GM21381 (cell line): Measurements from ENCODE around the gene APBB2.

Experiments
- ATAC-seq: cut with Tn5 transposase; IDR thresholded peaks from one replicate; pipeline ENCODE4 v1.9.1; 2021; ENCODE audit warnings: mild to moderate bottlenecking, moderate library complexity; ENCODE audit not compliant: unreplicated experiment

Gene APBB2

GRCh38 chr4:41196633-41197332 is 17.6 kb downstream of the APBB2 start:
- no peak for ATAC-seq

DNA sequence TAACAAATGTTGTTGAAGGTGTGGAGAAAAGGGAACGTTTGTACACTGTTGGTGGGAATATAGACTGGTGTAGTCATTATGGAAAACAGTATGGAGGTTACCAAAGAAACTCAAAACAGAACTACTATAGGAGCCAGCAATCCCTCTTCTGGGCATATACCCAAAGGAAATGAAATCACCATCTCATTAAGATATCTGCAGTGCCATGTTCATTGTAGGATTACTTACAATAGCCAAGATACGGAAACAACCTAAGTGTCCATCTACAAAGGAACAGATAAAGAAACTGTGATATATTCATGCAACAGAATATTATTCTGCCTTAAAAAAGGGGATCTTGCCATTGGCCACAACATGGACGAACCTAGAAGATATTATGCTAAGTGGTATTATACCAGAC is 22.2 kb downstream of the APBB2 start:
- ATAC-seq, result no peak

DNA sequence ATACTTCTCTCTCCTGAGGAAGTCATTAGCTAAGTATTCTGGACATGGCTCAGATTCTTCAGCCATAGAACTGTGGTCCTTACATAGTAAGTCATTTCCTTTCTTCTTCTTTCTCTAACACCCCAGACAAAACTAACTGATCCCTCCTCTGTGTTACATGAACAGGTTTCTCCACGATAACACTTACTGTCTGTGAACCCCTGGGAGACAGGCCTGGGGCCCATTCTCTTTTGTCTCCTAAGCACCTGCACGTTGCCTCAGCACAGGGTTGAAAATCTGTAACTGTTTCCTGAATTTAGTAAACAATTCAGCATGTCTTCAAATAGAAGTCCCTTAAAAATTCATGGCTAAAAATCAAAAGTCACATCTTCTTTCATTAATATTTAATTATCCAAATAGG is 24.7 kb downstream of the APBB2 start:
- no peak for ATAC-seq

- ATAC-seq, result no peak
Measured at GRCh38 chr4:41189076-41189475, 25.3 kb downstream of the APBB2 start.

DNA sequence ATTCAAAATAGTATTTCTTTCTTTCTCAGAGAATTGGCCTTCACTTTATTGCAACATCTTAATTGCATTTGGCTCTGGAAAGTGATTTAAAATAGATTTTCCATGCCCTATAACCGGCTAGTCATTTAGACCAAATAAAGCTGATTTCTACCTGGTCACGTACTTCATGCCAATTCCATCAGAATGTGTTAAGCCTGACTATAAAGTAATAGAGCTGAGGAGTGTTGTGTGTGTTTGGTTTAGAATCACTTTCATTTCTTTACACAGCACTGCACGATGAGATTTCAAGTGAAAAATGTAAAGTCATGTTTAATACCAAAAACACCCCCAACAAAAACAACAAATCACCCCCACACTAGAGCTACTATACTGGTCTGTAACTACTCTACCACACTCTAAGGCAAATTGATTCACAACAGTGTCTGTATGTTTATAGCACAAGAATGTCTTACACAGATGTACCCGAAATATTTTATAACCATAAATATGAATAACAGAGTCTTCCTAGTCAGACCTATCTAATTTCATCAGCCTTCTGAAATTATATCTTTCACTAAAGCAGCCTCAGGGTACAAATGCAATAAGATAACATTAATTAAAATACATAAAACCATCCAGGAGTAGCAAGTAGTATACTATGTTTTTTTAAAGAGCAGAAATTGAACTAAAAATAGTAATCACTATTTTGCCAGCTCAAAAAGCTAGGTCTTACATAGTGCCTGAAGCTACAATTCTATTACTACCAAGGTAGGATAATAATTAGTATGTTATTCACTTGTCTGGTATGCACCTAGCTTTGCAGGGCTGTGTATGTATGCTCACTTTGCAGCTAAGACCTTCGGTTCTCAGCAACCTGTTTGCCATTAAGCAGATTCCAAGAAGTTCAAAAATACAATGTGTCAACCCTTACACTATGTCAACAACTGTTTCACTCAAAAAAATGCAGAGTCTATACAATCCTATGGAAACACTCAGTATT is 28.4 kb downstream of the APBB2 start:
- no peak for ATAC-seq

DNA sequence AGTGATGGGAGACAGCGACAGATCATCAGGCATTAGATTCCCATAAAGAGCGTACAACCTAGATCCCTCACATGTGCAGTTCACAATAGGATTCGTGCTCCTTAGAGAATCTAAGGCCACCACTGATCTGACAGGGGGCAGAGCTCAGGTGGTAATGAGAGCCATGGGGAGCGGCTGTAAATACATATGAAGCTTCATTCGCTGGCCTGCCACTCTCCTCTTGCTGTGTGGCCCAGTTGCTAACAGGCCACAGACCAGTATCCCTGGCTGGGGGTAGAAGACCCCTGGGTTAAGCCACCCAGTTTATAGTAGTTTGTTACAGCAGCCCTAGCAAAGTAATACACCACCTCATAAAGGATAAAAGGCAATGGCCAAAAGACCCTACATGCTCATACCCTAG is 30.3 kb downstream of the APBB2 start:
- ATAC-seq, result no peak

GRCh38 chr4:41183021-41183553 is 31.3 kb downstream of the APBB2 start:
- ATAC-seq, result no peak

DNA sequence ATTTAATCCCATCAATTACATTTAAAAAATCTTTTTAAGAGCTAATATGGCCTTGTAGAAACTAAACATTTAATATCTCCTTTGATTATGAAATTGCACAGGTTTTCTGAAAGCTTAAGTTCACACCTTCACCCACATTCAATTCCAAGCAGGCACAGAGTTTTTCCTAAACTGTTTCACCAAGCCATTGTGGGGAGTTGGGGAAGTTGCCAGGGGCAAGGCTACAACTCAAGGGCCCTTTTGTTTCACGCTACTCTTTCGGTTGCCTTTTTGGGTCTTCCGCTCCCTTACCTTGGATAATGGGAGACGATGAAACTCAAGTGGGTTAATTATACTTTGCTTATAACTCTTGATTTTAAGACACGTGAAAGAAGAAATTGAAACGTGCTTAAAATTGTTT is 33.3 kb downstream of the APBB2 start:
- no peak for ATAC-seq

GRCh38 chr4:41179498-41180195 is 34.7 kb downstream of the APBB2 start:
- no peak for ATAC-seq

- no peak for ATAC-seq
Measured at GRCh38 chr4:41178372-41179370, 35.7 kb downstream of the APBB2 start.

DNA sequence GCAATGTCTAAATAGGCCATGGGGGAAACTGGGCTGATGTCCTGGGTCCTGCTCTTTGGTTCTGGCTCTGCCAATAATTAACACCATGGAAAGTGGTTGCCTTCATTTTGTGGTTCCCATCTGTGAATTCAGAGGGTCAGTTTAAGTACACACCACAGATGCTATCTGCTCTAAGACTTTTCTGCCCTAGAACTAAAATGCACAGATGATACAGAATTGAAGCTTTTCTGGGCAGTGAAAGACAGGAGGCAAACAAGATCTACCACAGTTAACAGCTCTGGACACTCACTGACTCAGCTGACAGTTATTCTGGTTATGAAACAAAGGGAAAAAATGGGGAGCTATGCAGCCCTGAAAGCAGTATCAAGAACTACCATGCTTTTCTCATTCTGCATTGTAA is 37.3 kb downstream of the APBB2 start:
- no peak for ATAC-seq

DNA sequence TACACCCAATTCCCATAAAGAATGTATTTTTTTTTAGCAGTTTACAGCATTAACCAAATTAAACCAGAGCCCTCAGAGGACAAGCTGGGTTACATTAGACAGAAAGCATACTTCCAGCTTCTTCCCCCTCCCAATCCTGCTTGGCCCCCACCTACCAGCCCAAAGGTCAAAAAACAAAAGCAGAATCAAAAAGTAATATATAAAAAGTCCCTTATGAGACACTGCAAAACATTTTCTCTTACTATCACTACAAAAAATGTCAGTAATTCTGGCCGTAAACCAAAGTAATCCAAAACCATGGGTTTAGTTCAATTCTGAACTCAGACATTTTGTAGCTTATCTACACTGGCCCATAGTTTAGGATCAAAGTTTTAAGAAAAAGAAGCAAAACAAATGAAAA is 38.0 kb downstream of the APBB2 start:
- no peak for ATAC-seq

- no peak for ATAC-seq
Measured at GRCh38 chr4:41175794-41176193, 38.5 kb downstream of the APBB2 start.

- no peak for ATAC-seq
Measured at GRCh38 chr4:41174444-41174843, 39.9 kb downstream of the APBB2 start.

DNA sequence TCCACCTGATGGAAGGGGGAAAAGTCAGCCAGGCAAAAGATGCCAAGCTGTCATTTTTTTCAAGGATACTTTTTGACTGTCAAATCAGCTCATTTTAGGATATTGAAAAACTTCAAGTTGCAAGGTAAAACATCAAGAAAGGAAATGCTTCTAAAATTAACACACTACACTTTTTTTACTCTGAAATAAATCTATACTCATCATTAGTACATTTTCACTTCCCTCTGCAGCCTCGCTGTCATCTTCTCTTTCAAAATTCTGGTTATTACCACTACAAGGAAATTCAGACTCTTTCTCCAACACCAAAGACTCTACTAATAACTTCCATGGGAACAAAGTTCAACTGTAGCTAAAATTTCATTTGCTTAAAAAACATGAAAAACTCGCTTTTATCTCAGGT is 41.6 kb downstream of the APBB2 start:
- ATAC-seq, result no peak

DNA sequence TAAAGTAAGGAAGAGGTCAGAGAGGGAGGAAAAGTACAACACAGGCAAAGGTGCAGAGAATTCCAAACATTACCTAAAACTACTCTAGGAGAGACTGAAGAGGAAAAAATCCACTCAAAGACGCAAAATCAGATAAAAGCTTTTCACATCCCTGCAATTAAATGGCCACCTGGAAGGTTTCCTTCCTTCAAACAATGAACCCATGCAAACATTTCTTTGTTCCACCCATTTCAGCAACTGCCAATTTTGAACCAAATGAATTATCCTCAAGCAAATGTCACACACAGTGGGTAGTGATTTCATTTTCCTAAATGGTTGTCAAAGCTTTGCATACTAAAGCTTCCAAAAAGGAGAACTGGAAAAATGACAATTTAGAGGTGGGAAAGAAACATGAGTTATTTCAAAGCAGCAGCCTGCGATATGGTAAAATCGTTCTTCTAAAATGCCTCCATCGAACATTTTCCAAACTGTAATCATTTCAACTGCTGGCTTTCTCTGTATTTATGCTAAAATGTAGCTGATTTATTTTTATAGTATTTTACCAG is 45.0 kb downstream of the APBB2 start:
- ATAC-seq, result no peak

- ATAC-seq, result no peak
Measured at GRCh38 chr4:41167191-41167590, 47.2 kb downstream of the APBB2 start.

GRCh38 chr4:41164405-41164804 is 49.9 kb downstream of the APBB2 start:
- no peak for ATAC-seq

- ATAC-seq, result no peak
Measured at GRCh38 chr4:41161355-41161754, 53.0 kb downstream of the APBB2 start.

DNA sequence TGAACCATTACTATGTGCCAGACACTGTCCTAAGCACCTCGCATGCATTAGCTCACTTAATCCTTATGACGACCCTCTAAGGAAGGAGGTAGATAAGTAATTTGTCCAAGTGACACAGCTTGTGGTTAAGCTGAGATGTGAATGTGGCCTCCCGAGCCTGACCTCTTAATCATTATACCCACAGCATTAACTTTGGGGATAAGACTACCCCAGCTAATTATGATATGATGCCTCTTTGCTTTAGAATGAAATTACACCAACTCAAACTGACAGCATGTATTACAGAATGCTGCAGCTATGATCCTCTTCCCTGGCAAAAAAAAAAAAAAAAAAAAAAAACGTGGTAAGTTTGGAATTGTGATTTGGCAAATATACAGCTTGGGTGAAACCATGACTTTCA is 53.5 kb downstream of the APBB2 start:
- ATAC-seq, result no peak
